LNCaP clone FGC (cell line): ENCODE results near the gene EMX1.

Experiments used
- DNase-seq: peaks from one replicate; pipeline ENCODE4 v3.0.0-alpha.2; 2011; ENCODE audit warnings: low read depth
- H3K4me3 ChIP-seq: 2 replicates; pipeline ENCODE4 v1.5.1; 2011; ENCODE audit warnings: mild to moderate bottlenecking, low read depth, low read length, control low read depth
- CTCF ChIP-seq: IDR thresholded peaks from 2 replicates; pipeline ENCODE4 v1.5.1; 2012; ENCODE audit warnings: mild to moderate bottlenecking; ENCODE audit not compliant: control insufficient read depth, insufficient read depth; ENCODE audit errors: extremely low read depth

EMX1 gene

GRCh38 chr2:72914589-72915319 is 2.6 kb upstream of the EMX1 start:
- no peak for DNase-seq
- TF ChIP-seq CTCF: no peak
- H3K4me3 ChIP-seq: no peak overlapping the region

GRCh38 chr2:72915320-72915906 is 1.9 kb upstream of the EMX1 start:
- no peak for DNase-seq
- TF ChIP-seq CTCF: no peak
- H3K4me3 ChIP-seq: no peak overlapping the region

- no peak for TF ChIP-seq CTCF
- no peak for DNase-seq
- H3K4me3 ChIP-seq: peak overlapping the region; percentile 29; the same call in 1 of the 2 replicates
These were observed 1.2 kb upstream of the EMX1 start for GRCh38 chr2:72915907-72916742.

- no peak for TF ChIP-seq CTCF
- H3K4me3 ChIP-seq: no peak overlapping the region
- DNase-seq: no peak
These were observed 579 bp upstream of the EMX1 start for GRCh38 chr2:72916743-72917137.

GRCh38 chr2:72917877-72918553 is 696 bp downstream of the EMX1 start:
- no peak for DNase-seq
- H3K4me3 ChIP-seq: no peak overlapping the region
- TF ChIP-seq CTCF: no peak

GRCh38 chr2:72919414-72920317 is 2.3 kb downstream of the EMX1 start:
- DNase-seq: no peak
- no peak overlapping the region for H3K4me3 ChIP-seq
- no peak for TF ChIP-seq CTCF
